Activated CD4-positive, alpha-beta T cell treated with anti-CD3 and anti-CD28 coated beads for 1 hour (primary cell): ENCODE results near the gene SERTAD1.
"Not testable (repeated sequence)": the region's sequence is repeated elsewhere in the genome, so short reads cannot be mapped to it uniquely, and the experiment has no call there.

Experiments
- DNase-seq: peaks from one replicate; pipeline ENCODE4 v3.0.0-alpha.2; 2020

The SERTAD1 gene

GRCh38 chr19:40425450-40426287 is at the start of gene SERTAD1:
TSS of gene SERTAD1 (minus strand) at chr19:40425992. CDS start at chr19:40423546, 2,446 bp downstream.
- peak; percentile 100 for DNase-seq

DNA sequence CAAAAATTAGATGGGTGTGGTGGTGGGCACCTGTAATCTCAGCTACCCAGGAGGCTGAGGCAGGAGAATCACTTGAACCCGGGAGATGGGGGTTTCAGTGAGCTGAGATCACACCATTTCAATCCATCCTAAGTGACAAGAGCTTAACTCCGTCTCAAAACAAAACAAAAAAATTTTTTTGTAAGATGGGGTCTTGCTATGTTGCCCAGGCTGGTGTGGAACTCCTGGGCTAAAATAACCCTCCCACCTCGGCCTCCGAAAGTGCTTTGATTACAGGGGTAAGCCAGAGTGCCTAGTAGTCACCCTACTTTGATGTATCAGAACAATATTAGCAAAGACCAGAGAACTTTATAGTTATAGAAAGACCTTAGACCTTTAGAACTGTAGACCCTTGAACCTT is 48.9 kb upstream of the SERTAD1 start:
- DNase-seq = no peak

DNA sequence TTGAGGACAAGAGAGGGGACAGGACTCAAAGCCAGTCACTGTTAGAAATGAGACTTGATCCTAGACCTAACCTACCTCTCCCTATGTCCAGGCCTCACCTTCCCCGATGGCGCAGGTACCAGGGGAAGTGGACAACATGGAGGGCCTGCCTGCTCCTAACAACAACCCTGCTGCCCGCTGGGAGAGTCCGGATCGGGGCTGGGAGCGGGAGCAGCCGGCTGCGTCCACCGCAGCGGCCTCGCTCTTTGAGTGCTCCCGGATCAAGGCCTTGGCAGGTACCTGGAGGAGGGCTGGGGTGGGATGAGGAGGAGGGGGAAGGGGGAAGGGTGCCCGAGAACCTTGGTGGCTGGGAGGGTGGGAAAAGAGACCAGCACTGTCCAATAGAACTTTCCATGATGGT is 46.7 kb upstream of the SERTAD1 start:
- DNase-seq = no peak

- DNase-seq = no peak
These were observed 45.3 kb upstream of the SERTAD1 start for GRCh38 chr19:40471111-40471510.

- no peak for DNase-seq
These were observed 43.2 kb upstream of the SERTAD1 start for GRCh38 chr19:40469011-40469410.

- no peak for DNase-seq
These were observed 41.4 kb upstream of the SERTAD1 start, which contains the start of gene SPTBN4 for GRCh38 chr19:40466985-40467734. TSS of gene SPTBN4 (plus strand) at chr19:40467001. CDS start at chr19:40472622, 5,621 bp downstream.

- no peak for DNase-seq
These were observed 40.6 kb upstream of the SERTAD1 start for GRCh38 chr19:40466219-40466984.

DNA sequence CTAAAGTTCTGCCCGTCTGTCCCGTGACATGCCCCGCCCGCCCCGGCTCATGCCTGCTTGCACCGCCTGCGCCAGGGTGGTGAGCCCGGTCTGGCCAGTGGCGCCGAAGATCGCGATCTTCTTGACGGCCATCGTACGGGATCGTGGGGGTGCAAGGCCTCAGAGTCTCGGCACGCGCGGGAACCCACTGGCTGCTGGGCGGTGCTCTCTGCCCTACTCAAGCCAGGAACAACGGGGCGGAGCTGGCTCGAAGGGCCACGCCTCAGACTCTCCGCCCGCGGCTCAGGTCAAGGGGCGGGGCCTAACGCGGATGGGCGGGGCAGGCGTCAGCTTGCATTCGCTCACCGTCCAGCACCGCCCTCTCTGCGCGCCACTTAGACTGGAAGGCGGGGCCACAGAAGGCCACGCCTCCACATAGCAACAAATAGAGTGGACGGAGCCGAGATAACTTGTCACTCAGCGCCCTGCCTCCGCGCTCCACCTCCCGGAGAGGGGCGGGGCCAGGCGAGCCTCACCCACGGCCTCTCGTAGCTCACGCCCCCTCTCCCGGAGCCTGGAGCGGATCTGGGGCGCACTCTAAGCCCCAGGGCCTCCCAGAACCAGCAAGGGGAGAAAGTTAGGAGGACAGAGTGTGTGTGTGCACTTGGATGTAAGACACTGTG is 39.9 kb upstream of the SERTAD1 start, which contains the start of gene BLVRB:
Gene BLVRB (minus strand): TSS at position 189 of the 662 bp plus-strand sequence. CDS start 57 bp downstream, at position 132.
- peak; percentile 99 for DNase-seq

- DNase-seq = no peak
These were observed 39.3 kb upstream of the SERTAD1 start for GRCh38 chr19:40465025-40465556.

DNA sequence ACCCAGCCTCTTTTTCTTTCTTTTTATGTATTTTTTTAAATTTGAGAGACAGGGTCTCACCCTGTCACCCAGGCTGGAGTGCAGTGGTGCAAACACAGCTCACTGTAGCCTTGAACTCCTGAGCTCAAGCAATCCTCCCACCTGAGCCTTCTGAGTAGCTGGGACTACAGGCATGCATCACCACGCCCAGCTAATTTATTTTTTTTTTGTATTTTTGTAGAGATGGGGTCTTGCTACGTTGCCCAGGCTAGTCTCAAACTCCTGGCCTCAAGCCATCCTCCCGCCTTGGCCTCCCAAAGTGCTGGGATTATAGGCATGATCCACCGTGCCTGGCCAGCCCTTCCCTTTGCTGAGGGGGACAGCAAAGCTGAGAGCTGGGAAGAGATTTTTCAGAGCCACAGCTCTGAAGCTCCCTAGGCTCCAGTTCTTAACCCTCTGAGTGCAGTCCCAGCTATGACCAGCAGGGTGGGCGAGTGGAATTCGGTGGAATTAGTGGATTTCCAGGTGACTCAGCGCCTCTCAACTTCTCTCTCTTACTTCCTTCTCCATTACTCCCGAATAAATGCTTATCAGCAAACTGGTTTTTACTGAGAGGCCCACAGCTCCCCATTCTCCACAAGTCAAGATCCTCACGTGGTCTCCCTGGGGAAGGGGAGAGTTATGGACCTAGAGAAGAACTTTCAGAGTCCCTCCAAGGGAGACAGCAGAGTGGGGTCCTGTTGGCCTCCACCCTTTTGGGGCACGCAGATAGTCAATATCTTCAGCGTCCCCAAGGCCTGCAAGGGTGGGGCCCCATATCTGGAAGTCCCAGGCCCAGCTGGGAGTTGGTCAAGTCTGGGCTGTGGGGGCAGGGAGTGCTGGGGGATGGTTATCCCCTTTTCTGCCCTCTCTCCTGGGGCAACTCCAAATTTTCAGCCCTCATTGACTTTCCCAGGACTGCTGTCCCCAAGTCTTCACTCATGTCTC is 38.5 kb upstream of the SERTAD1 start:
- peak; percentile 58 for DNase-seq

- not testable (repeated sequence) for DNase-seq
These were observed 37.8 kb upstream of the SERTAD1 start for GRCh38 chr19:40463587-40464037.

- DNase-seq = no peak
These were observed 36.0 kb upstream of the SERTAD1 start for GRCh38 chr19:40461669-40462221.

GRCh38 chr19:40460185-40460584 is 34.4 kb upstream of the SERTAD1 start:
- DNase-seq = no peak

DNA sequence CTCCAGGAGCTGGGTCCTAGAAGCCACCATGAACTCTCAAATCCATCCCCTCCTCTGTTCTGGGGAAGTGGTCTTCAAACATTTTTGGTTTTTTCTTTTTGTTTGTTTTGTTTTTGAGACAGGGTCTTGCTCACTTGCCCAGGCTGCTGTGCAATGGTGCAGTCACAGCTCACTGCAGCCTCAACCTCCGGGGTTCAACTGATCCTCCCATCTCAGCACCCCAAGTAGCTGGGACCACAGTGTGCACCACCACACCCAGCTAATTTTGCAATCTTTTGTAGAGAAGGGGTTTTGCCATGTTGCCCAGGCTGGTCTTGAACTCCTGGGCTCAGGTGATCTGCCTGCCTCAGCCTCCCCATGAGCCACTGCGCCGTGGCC is 32.8 kb upstream of the SERTAD1 start:
- no peak for DNase-seq

GRCh38 chr19:40457953-40458596 is 32.3 kb upstream of the SERTAD1 start:
- DNase-seq = no peak

- no peak for DNase-seq
These were observed 31.3 kb upstream of the SERTAD1 start for GRCh38 chr19:40457048-40457447.

GRCh38 chr19:40453943-40454342 is 28.2 kb upstream of the SERTAD1 start:
- not testable (repeated sequence) for DNase-seq

DNA sequence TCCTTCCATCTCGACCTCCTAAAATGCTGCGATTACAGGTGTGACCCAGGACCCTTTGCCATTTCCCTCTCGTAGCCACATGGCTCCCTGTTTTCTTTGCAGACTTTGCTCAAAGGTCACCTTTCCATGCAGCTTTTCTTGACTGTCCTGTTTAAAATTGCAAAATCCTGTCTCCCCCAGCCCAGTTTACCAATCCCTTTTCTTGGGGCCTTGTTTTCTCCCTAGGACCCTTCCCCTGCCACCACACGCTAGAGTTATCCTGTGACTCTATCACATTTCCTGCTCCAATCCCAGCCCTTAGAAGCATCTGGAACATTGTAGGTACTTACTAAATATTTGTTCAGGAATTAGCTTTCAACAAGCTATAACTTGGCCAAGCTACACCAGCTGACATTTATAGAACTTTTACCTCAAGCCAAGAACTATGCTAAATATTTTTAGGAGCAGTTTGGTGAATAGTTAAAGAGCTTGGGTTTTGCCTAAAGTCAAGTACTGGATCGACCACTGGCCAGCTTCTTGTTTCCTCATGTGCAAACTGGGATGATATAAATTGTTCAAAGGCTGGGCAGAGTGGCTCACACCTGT is 27.5 kb upstream of the SERTAD1 start:
- DNase-seq = no peak

DNA sequence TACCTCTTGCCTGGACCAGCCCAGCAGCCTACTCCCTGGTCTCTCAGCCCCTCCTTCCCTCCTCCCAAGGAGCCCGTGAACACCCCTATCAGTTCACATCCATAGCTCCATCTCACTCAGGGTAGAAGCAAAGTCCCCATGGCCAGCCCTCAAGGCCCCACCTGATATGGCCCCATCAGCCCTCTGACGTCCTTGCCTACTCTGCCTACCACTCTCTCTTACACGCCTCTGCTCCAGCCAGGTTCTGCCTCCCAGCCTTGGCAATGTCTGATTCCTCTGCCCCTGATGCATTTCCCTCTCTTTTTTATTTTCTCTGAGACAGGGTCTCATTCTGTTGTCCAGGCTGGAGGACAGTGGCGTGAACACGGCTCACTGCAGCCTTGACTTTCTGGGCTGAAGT is 26.2 kb upstream of the SERTAD1 start:
- no peak for DNase-seq

DNA sequence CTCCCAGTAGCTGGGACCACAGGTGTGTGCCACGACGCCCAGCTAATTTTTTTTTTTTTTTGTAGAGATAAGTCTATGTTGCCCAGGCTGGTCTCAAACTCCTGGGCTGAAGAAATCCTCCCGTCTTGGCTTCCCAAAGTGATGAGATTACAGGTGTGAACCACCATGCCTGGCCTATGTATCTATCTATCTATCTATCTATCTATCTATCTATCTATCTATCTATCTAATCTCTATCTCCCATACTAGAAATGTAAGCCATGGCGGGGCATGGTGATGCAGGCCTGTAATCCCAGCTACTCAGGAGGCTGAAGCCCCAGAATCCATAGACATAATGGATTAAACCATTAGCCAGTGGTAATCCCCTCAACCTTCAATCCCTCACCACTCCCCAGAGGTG is 24.9 kb upstream of the SERTAD1 start:
- no peak for DNase-seq
